Right ventricle myocardium superior (tissue), 1 donor: ENCODE data around the gene TIPRL. TPM values are rescaled to one million over a fixed set of nuclear protein-coding genes. Genes with fewer than 3 reads are reported as not detected.
A peak's percentile ranks its signal among the peaks of the same experiment; 100 is the strongest.
"Not testable (repeated sequence)": the region's sequence is repeated elsewhere in the genome, so short reads cannot be mapped to it uniquely, and the experiment has no call there.

Experiments used
- ATAC-seq: fragments of 200-7000 bp; cut with Tn5 transposase; one replicate; pipeline ENCODE4 v1.9.1; 2020; ENCODE audit warnings: mild to moderate bottlenecking; ENCODE audit not compliant: poor library complexity
- DNase-seq: peaks from one replicate; pipeline ENCODE4 v3.0.0-alpha.2; 2020
- intact Hi-C: fragments of 100-400 bp; cut with DNase I; formaldehyde crosslinking; loops from one replicate; pipeline ENCODE4 v1.11.2; 2022
- total RNA-seq: library from RNA; stranded (reverse); fragmentation: NEBNext Ultra II Directional; extraction: Animal tissue kit (Norgen Biotek cat#: 25700); gene quantifications from one replicate; pipeline ENCODE4 v1.2.1, GENCODE V29; 2021
- donor health status: DM: no; HTN: yes; CAD: no; lungs with severe emphysema.

The TIPRL gene
- total RNA-seq, 1 donor from 2014 or later, result 23.6 TPM

- intact Hi-C loops, DNase-seq, ATAC-seq: not testable (repeated sequence)
Observed at GRCh38 chr1:168154707-168155106, 24.1 kb upstream of the TIPRL start.

DNA sequence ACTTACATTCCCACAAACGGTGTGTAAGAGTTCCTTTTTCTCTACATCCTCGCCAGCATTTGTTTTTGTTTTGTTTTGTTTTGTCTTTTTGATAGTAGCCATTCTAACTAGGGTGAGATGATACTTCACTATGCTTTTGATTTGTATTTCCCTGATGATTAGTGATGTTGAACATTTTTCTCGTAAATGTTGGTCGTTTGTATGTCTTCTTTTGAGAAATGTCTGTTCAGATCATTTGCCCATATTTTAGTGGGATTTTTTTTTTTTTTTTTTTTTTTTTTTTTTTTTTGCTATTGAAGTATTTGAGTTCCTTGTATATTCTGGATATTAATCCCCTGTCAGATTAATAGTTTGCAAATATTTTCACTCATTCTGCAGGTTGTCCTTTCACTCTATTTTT, 22.9 kb upstream of the TIPRL start:
- no peak for ATAC-seq
- intact Hi-C loops, result no loop called here
- DNase-seq, result no peak

DNA sequence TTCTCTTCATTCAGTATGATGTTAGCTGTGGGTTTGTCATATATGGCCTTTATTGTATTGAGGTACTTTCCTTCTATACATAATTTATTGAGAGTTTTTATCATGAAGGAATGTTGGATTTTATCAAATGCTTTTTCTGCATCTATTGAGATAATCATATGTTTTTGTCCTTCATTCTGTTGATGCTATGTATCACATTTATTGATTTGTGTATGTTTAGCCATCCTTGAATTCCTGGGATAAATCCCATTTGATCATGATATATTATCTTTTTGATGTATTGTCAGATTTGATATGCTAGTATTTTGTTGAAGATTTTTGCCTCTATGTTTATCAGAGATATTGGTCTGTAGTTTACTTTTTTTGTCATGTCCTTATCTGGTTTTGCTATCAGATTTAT, 21.1 kb upstream of the TIPRL start:
- no peak for ATAC-seq
- no peak for DNase-seq
- intact Hi-C loops, result no loop called here

GRCh38 chr1:168159251-168159650, 19.5 kb upstream of the TIPRL start:
- ATAC-seq (no peak), DNase-seq (no peak)
- intact Hi-C loops, result no loop called here

GRCh38 chr1:168159979-168160378, 18.8 kb upstream of the TIPRL start:
- intact Hi-C loops, result no loop called here
- no peak for ATAC-seq
- no peak for DNase-seq

- intact Hi-C loops, result no loop called here
- DNase-seq, result no peak
- no peak for ATAC-seq
Observed at GRCh38 chr1:168161459-168161858, 17.3 kb upstream of the TIPRL start.

GRCh38 chr1:168163670-168164069, 15.1 kb upstream of the TIPRL start:
- ATAC-seq (no peak), DNase-seq (no peak)
- intact Hi-C loops, result no loop called here

- intact Hi-C loops, result no loop called here
Observed at GRCh38 chr1:168164771-168165170, 14.0 kb upstream of the TIPRL start.

DNA sequence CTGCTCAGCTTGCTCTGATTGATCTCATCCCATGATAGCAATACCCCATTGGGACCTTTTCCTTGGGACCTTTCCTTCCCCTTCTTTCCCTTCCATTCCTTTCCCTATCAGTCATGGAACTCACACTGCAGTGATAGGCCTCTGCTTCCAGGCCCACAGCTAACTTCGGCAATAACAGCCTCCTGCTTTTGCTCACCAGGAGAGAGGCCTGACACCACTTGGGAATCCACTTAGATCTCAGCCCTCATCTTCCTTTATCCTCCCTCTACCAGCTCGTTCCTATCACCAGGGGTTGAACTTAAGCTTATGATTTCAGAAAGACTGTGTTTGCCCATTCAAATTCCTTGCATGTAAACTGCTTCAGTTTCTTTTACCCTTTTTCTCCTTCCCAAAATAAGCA, 11.0 kb upstream of the TIPRL start:
- DNase-seq, result no peak
- ATAC-seq, result no peak
- intact Hi-C loops, result no loop called here

More at GRCh38 chr1:168164771-168165170, 14.0 kb upstream of the TIPRL start:
- DNase-seq, result no peak
- ATAC-seq, result no peak

- DNase-seq (no peak), ATAC-seq (no peak)
- intact Hi-C loops, result no loop called here
Observed at GRCh38 chr1:168170564-168171508, 7.9 kb upstream of the TIPRL start.

DNA sequence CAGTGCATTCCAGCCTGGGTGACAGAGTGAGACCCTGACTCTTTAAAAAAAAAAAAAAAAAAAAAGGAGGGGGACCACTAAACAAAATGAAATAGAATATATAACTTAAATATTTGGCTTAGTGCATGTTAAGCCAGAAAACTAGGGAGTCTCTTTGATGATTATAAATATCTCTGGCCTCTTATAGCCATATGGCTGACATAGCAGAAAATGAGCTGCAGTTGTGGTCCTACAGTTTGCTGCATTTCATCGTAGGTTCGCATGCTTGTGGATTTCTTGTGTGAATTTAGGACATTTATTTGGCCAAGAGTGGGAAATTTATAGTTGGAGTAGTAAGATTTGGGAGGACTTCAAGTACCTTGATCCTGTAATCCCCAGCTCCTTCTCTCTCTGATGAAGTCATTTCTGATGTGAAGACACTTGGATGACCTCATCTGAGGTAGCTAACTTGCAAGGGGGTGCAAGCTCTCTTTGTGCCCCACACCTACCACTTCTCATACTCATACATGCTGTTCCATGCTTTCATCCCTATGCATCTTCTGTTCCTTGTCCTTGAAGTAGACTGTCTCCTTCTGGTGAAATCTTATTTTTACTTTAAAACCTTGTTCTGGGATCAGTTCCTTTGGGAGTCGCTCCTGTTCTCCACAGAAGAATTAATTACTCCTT, 6.4 kb upstream of the TIPRL start:
- DNase-seq, result no peak
- ATAC-seq, result no peak
- intact Hi-C loops, result no loop called here

- intact Hi-C loops, result no loop called here
- DNase-seq (no peak), ATAC-seq (peak; percentile 5)
Observed at GRCh38 chr1:168178227-168178637, 530 bp upstream of the TIPRL start.

- no peak for ATAC-seq
- intact Hi-C loops, result no loop called here
Observed at GRCh38 chr1:168179438-168180147, 831 bp downstream of the TIPRL start.

DNA sequence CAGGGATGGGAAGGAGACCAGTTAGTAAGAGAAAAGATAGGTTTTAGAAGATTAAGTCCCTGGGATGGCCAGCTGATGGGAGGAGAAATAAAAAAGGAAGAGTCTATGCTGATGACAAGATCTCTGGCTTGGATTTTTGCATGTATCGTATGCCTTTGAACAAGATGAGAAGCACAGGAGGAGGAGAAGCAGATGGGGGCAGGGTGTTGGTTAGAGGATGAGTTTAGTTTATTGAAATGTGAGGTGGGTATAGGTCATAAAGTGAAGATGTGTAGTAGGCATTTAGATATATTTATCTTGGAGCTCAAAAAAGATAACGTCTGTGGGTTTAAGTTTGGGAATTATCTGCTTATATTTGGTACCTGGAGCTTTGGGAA, 1.4 kb downstream of the TIPRL start:
- DNase-seq, result no peak
- ATAC-seq, result no peak
- intact Hi-C loops, result no loop called here

More at GRCh38 chr1:168179438-168180147, 831 bp downstream of the TIPRL start:
- no peak for DNase-seq

DNA sequence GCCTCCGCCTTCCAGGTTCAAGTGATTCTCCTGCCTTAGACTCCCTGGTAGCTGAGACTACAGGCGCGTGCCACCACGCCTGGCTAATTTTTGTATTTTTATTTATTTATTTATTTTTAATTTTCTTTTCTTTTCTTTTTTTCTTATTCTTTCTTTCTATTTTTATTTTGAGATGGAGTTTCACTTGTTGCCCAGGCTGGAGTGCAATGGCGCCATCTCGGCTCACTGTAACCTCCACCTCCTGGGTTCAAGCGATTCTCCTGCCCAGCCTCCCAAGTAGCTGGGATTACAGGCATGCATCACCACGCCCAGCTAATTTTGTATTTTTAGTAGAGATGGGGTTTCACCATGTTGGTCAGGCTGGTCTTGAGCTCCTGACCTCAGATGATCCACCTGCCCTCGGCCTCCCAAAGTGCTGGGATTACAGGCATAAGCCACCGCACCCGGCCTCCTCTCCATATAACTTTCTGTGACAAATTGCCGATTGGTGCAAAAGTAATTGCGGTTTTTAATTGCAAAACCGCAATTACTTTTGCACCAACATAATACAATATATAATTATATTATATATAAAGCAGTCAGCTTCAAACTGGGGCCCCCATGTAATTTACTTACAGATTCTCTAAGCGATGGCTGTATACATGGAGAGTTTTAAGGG, 2.4 kb downstream of the TIPRL start:
- ATAC-seq, DNase-seq, intact Hi-C loops: not testable (repeated sequence)

DNA sequence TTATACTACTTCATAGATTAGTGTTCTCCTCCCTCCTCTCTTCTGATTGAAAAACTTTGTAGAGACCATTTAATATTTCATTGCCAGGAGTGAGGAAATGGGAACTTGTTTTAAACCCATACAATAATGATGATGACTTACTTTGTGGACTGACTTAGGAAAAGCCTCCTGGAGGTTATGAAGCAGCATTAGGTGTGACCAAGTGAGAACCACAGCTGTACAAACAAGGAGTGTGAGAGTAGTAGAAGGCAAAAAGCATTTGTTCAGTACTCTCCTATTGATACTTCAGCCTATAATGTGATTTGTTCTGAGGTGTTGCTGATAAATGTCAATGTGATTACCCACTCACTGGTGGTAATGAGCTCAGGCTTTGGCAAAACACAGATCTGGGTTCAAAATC, 8.4 kb downstream of the TIPRL start:
- ATAC-seq (no peak), DNase-seq (no peak)
- intact Hi-C loops, result no loop called here

DNA sequence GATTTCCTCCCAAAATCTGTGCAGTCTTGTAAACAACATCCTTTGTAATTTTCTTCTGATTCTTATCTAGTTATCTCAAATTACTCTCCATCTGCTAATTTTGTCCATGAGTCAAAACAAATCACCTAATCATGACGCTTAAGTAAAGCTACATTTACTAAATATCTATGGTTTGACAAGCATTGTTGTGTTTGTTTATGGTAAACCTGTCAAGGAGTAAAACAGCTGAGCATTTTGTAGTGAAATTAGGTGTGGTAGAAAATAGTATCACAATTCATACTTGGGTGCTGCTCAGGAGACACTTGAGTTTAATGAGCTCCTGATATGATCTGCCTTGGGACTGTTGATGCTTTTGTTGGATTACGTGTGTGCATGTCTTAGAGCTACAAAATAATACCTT, 11.6 kb downstream of the TIPRL start:
- intact Hi-C loops, result no loop called here
- no peak for DNase-seq
- no peak for ATAC-seq

- intact Hi-C loops, result no loop called here
- no peak for ATAC-seq
- no peak for DNase-seq
Observed at GRCh38 chr1:168195199-168196135, 16.7 kb downstream of the TIPRL start.
